ENCODE results near the gene KLHL21. TPM values are rescaled to one million over a fixed set of nuclear protein-coding genes. Genes with fewer than 3 reads are reported as not detected.

Gene KLHL21
- total and polyA plus RNA-seq, 9 of the 15 experiments (the other 6 are each of a cell fraction or from before 2014, with no cell fraction given), result 2.1 to 42.1 (median 17.5) TPM

DNA sequence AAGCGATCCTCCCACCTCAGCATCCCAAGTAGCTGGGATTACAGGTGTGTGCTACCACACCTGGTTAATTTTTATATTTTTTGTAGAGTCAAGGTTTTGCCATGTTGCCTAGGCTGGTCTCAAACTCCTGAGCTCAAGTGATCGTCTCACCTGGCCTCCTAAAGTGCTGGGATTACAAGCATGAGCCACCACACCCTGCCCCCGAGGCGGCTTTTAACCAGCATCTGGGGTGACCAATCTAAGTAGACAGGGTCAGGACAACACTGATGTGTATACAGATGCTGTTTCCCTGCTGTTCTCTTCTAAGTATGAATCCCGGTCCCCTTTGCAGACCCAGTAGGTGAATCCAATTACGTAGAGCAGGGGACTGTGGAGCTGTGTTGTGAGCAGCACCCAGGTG is 45.9 kb upstream of the KLHL21 start:
- ChIA-PET CTCF (ENCODE audit: low intra/inter-chr PET ratio) (no interaction called here), POLR2A (no interaction called here)
- Histone ChIP-seq H2AFZ (ENCODE audit: low read depth, low read length) (no peak overlapping the region), H3K27me3 (ENCODE audit: control insufficient read depth in 2 of 2, insufficient read depth in 2 of 2, low read length in 2 of 2) (no peaks in the 10 kb centered on the region), H3K4me1 (replicated peaks in 1 of 2; ENCODE audit: control insufficient read depth in 2 of 2, insufficient read depth in 2 of 2, low read length in 2 of 2) (no peaks in the 10 kb centered on the region; a peak in 1 of 5 replicates), H3K9me1 (ENCODE audit: control insufficient read depth, insufficient read depth, low read length) (peaks cover 2% of the 10 kb centered on the region), H3K4me3 (no peak overlapping the region), H3K36me3 (ENCODE audit: control insufficient read depth, insufficient read depth, low read length) (peaks cover 80% of the 10 kb centered on the region), H3K9ac (ENCODE audit: insufficient read depth in 1 of 2, low read depth in 2 of 2, low read length in 2 of 2) (no peak overlapping the region), H4K20me1 (replicated peaks; ENCODE audit: control insufficient read depth, insufficient read depth, low read length) (0 out of 2 replicates have a peak, but pooled peaks cover 4% of the 10 kb centered on the region), H3K9me3 (replicated peaks; ENCODE audit: control insufficient read depth, insufficient read depth, low read depth, low read length) (no peaks in the 10 kb centered on the region), H3K79me2 (ENCODE audit: control insufficient read depth, insufficient read depth, low read length) (no peaks in the 10 kb centered on the region), H3K27ac (ENCODE audit: extremely low read depth, low read depth, low read length) (no peak overlapping the region), H3K4me2 (ENCODE audit: insufficient read depth, low read length) (no peak overlapping the region)
- BruUV-seq (replicated peaks), result no TSS peak
- WGBS (ENCODE audit: insufficient coverage, low coverage, missing lambda C conversion rate), result 86% methylated on average over 6 of the region's 6 CpGs
- intact Hi-C loops (cut with micrococcal nuclease) (no loop called here), in situ Hi-C loops (cut with MboI) (no loop called here)
- no peak for FAIRE-seq
- ATAC-seq, result no peak
- no peak for DNase-seq (ENCODE audit: extremely low read depth in 1 of 4, low spot score in 3 of 4)
- no peak for TF ChIP-seq NRF1 (conservative IDR thresholded peaks at IDR 0.05 in 1 of 2, IDR thresholded peaks at IDR 0.05 in 1 of 2)
- TF ChIP-seq GABPB1 (CRISPR knock-in tag; IDR thresholded peaks at IDR 0.05), result no peak
- TF ChIP-seq, protein P1, sequence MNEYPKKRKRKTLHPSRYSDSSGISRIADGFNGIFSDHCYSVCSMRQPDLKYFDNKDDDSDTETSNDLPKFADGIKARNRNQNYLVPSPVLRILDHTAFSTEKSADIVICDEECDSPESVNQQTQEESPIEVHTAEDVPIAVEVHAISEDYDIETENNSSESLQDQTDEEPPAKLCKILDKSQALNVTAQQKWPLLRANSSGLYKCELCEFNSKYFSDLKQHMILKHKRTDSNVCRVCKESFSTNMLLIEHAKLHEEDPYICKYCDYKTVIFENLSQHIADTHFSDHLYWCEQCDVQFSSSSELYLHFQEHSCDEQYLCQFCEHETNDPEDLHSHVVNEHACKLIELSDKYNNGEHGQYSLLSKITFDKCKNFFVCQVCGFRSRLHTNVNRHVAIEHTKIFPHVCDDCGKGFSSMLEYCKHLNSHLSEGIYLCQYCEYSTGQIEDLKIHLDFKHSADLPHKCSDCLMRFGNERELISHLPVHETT (CRISPR knock-in tag; conservative IDR thresholded peaks at IDR 0.05 in 1 of 2, IDR thresholded peaks at IDR 0.05 in 1 of 2), result no peak
- TF ChIP-seq, protein P2, sequence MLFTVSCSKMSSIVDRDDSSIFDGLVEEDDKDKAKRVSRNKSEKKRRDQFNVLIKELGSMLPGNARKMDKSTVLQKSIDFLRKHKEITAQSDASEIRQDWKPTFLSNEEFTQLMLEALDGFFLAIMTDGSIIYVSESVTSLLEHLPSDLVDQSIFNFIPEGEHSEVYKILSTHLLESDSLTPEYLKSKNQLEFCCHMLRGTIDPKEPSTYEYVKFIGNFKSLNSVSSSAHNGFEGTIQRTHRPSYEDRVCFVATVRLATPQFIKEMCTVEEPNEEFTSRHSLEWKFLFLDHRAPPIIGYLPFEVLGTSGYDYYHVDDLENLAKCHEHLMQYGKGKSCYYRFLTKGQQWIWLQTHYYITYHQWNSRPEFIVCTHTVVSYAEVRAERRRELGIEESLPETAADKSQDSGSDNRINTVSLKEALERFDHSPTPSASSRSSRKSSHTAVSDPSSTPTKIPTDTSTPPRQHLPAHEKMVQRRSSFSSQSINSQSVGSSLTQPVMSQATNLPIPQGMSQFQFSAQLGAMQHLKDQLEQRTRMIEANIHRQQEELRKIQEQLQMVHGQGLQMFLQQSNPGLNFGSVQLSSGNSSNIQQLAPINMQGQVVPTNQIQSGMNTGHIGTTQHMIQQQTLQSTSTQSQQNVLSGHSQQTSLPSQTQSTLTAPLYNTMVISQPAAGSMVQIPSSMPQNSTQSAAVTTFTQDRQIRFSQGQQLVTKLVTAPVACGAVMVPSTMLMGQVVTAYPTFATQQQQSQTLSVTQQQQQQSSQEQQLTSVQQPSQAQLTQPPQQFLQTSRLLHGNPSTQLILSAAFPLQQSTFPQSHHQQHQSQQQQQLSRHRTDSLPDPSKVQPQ (CRISPR knock-in tag; IDR thresholded peaks at IDR 0.05; ENCODE audit: borderline replicate concordance), result no peak
- TF ChIP-seq ZBTB17 (CRISPR knock-in tag; IDR thresholded peaks at IDR 0.05), result no peak
- TF ChIP-seq PML (IDR thresholded peaks at IDR 0.05; ENCODE audit: low read length), result no peak
- TF ChIP-seq, protein P3, sequence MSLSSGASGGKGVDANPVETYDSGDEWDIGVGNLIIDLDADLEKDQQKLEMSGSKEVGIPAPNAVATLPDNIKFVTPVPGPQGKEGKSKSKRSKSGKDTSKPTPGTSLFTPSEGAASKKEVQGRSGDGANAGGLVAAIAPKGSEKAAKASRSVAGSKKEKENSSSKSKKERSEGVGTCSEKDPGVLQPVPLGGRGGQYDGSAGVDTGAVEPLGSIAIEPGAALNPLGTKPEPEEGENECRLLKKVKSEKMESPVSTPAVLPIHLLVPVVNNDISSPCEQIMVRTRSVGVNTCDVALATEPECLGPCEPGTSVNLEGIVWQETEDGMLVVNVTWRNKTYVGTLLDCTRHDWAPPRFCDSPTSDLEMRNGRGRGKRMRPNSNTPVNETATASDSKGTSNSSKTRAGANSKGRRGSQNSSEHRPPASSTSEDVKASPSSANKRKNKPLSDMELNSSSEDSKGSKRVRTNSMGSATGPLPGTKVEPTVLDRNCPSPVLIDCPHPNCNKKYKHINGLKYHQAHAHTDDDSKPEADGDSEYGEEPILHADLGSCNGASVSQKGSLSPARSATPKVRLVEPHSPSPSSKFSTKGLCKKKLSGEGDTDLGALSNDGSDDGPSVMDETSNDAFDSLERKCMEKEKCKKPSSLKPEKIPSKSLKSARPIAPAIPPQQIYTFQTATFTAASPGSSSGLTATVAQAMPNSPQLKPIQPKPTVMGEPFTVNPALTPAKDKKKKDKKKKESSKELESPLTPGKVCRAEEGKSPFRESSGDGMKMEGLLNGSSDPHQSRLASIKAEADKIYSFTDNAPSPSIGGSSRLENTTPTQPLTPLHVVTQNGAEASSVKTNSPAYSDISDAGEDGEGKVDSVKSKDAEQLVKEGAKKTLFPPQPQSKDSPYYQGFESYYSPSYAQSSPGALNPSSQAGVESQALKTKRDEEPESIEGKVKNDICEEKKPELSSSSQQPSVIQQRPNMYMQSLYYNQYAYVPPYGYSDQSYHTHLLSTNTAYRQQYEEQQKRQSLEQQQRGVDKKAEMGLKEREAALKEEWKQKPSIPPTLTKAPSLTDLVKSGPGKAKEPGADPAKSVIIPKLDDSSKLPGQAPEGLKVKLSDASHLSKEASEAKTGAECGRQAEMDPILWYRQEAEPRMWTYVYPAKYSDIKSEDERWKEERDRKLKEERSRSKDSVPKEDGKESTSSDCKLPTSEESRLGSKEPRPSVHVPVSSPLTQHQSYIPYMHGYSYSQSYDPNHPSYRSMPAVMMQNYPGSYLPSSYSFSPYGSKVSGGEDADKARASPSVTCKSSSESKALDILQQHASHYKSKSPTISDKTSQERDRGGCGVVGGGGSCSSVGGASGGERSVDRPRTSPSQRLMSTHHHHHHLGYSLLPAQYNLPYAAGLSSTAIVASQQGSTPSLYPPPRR (CRISPR knock-in tag; IDR thresholded peaks at IDR 0.05; ENCODE audit: borderline replicate concordance), result no peak
- no peak for TF ChIP-seq GTF2B (IDR thresholded peaks at IDR 0.05; ENCODE audit: extremely low read depth, insufficient read length)
- TF ChIP-seq FOS (IDR thresholded peaks at IDR 0.05; ENCODE audit: extremely low read depth, insufficient read length), result no peak
- TF ChIP-seq KHSRP (IDR thresholded peaks at IDR 0.05), result no peak
- no peak for TF ChIP-seq ZNF324 (CRISPR knock-in tag; IDR thresholded peaks at IDR 0.05)
- TF ChIP-seq SMAD1 (IDR thresholded peaks at IDR 0.05; ENCODE audit: low read depth, low read length, partially characterized antibody), result no peak
